Prostate gland (tissue), 2 donors: ENCODE data around the gene SERTAD1.

Experiments used
- CTCF ChIP-seq, 4 experiments: fragments of 200-600 bp in 2 of 4; fragments of 450-650 bp in 2 of 4; sonication (generic) in 2 of 4; IDR thresholded peaks; 1 replicate in 3 of 4; 2 replicates in 1 of 4; pipeline ENCODE4 v1.5.1; 2016 to 2019; ENCODE audit warnings: antibody characterized with exemption in 4 of 4, mild to moderate bottlenecking in 2 of 4, moderate library complexity in 2 of 4
- POLR2A ChIP-seq: fragments of 450-650 bp; IDR thresholded peaks from one replicate; pipeline ENCODE4 v1.6.1; 2016; ENCODE audit warnings: antibody characterized with exemption, mild to moderate bottlenecking
- POLR2AphosphoS5 ChIP-seq: sonication (generic); formaldehyde crosslinking; IDR thresholded peaks from one replicate; pipeline ENCODE4 v1.6.1; 2017; ENCODE audit warnings: antibody characterized with exemption

- TF ChIP-seq CTCF (IDR thresholded peaks at IDR 0.05) (no peak), POLR2A (no peak), POLR2AphosphoS5 (no peak)
Observed at GRCh38 chr19:40441719-40442253, 16.0 kb upstream of the SERTAD1 start.
